DND-41 (cell line): ENCODE results near the gene KRT80.

Experiments used
- ATAC-seq: fragments of 200-7000 bp; cut with Tn5 transposase; 3 replicates; pipeline ENCODE4 v1.9.1; 2021; ENCODE audit warnings: low read depth; ENCODE audit not compliant: insufficient read depth
- DNase-seq: peaks from one replicate; pipeline ENCODE4 v3.0.0-alpha.2; 2020
- H2AFZ ChIP-seq: 2 replicates; pipeline ENCODE4 v1.6.0; 2012; ENCODE audit warnings: low read depth, low read length
- H3K27ac ChIP-seq: 2 replicates; pipeline ENCODE4 v1.5.1; 2012; ENCODE audit warnings: low read length, inconsistent platforms
- H3K27me3 ChIP-seq: fragments of 200-600 bp; sonication (generic); 2 replicates; pipeline ENCODE4 v1.6.0; 2012; ENCODE audit warnings: low read length, mild to moderate bottlenecking, inconsistent platforms; ENCODE audit not compliant: insufficient read depth, poor library complexity
- H3K36me3 ChIP-seq: 2 replicates; pipeline ENCODE4 v1.5.1; 2012; ENCODE audit warnings: low read length, inconsistent platforms; ENCODE audit not compliant: insufficient read depth
- H3K4me1 ChIP-seq: 2 replicates; pipeline ENCODE4 v1.5.1; 2012; ENCODE audit warnings: mild to moderate bottlenecking, low read length; ENCODE audit not compliant: insufficient read depth
- H3K4me2 ChIP-seq: 2 replicates; pipeline ENCODE4 v1.6.0; 2012; ENCODE audit warnings: mild to moderate bottlenecking, moderate library complexity, low read length, inconsistent platforms; ENCODE audit not compliant: insufficient read depth
- H3K4me3 ChIP-seq, 2 experiments: fragments of 200-600 bp in 1 of 2; shearing (Covaris generic) in 1 of 2; 2 replicates each; pipeline ENCODE4 v1.5.1; 2012 to 2016; ENCODE audit warnings: inconsistent platforms in 2 of 2, low read length in 2 of 2, mild to moderate bottlenecking in 2 of 2, low read depth in 1 of 2, moderate library complexity in 1 of 2
- H3K79me2 ChIP-seq: 2 replicates; pipeline ENCODE4 v1.6.0; 2012; ENCODE audit warnings: low read length, inconsistent platforms; ENCODE audit not compliant: insufficient read depth
- H3K9ac ChIP-seq: 2 replicates; pipeline ENCODE4 v1.6.0; 2012; ENCODE audit warnings: low read depth, mild to moderate bottlenecking, inconsistent platforms, low read length, moderate library complexity
- H3K9me3 ChIP-seq: 2 replicates; pipeline ENCODE4 v1.5.1; 2012; ENCODE audit warnings: low read length, moderate library complexity, mild to moderate bottlenecking, inconsistent platforms; ENCODE audit not compliant: insufficient read depth, severe bottlenecking
- H4K20me1 ChIP-seq: 2 replicates; pipeline ENCODE4 v1.6.0; 2012; ENCODE audit warnings: low read length; ENCODE audit not compliant: insufficient read depth
- CTCF ChIP-seq: IDR thresholded peaks from 2 replicates; pipeline ENCODE4 v1.5.1; 2012; ENCODE audit warnings: borderline replicate concordance, low read length, moderate library complexity, mild to moderate bottlenecking; ENCODE audit not compliant: poor library complexity, severe bottlenecking; ENCODE audit errors: extremely low read depth
- EZH2 ChIP-seq: IDR thresholded peaks from 3 replicates; pipeline ENCODE4 v1.6.1; 2012; ENCODE audit warnings: borderline replicate concordance, low read depth, mild to moderate bottlenecking, moderate library complexity, low read length, inconsistent platforms; ENCODE audit not compliant: severe bottlenecking

KRT80 gene

GRCh38 chr12:52169886-52170285 is 21.9 kb downstream of the KRT80 start:
- no peaks in the 10 kb centered on the region for H3K9me3 ChIP-seq
- ATAC-seq (no peak), DNase-seq (no peak)
- no peak overlapping the region for H3K4me3 ChIP-seq
- no peaks in the 10 kb centered on the region for H3K36me3 ChIP-seq
- peaks cover 7% of the 10 kb centered on the region for H3K27me3 ChIP-seq
- H3K4me2 ChIP-seq: no peak overlapping the region
- TF ChIP-seq EZH2 (no peak), CTCF (no peak)
- no peaks in the 10 kb centered on the region for H4K20me1 ChIP-seq
- H3K4me1 ChIP-seq: no peaks in the 10 kb centered on the region
- no peak overlapping the region for H2AFZ ChIP-seq
- no peaks in the 10 kb centered on the region for H3K79me2 ChIP-seq
- no peak overlapping the region for H3K27ac ChIP-seq
- no peak overlapping the region for H3K9ac ChIP-seq

GRCh38 chr12:52168019-52168717 is 23.6 kb downstream of the KRT80 start:
- peaks cover 7% of the 10 kb centered on the region for H3K27me3 ChIP-seq
- no peaks in the 10 kb centered on the region for H3K36me3 ChIP-seq
- no peak overlapping the region for H3K4me3 ChIP-seq
- no peak overlapping the region for H3K9ac ChIP-seq
- H3K4me1 ChIP-seq: no peaks in the 10 kb centered on the region
- ATAC-seq: no peak
- H3K27ac ChIP-seq: no peak overlapping the region
- no peak for TF ChIP-seq EZH2
- no peak for TF ChIP-seq CTCF
- H4K20me1 ChIP-seq: no peaks in the 10 kb centered on the region
- no peak for DNase-seq
- H3K9me3 ChIP-seq: no peaks in the 10 kb centered on the region
- H3K4me2 ChIP-seq: no peak overlapping the region
- no peak overlapping the region for H2AFZ ChIP-seq
- no peaks in the 10 kb centered on the region for H3K79me2 ChIP-seq

GRCh38 chr12:52167526-52167925 is 24.3 kb downstream of the KRT80 start:
- DNase-seq (no peak), ATAC-seq (no peak)
- TF ChIP-seq CTCF (no peak), EZH2 (no peak)
- H3K9me3 ChIP-seq: no peaks in the 10 kb centered on the region
- no peak overlapping the region for H3K9ac ChIP-seq
- H3K27ac ChIP-seq: no peak overlapping the region
- H3K79me2 ChIP-seq: no peaks in the 10 kb centered on the region
- no peak overlapping the region for H2AFZ ChIP-seq
- no peak overlapping the region for H3K4me2 ChIP-seq
- no peaks in the 10 kb centered on the region for H3K36me3 ChIP-seq
- no peak overlapping the region for H3K4me3 ChIP-seq
- no peaks in the 10 kb centered on the region for H4K20me1 ChIP-seq
- H3K4me1 ChIP-seq: no peaks in the 10 kb centered on the region
- H3K27me3 ChIP-seq: peaks cover 7% of the 10 kb centered on the region

- Histone ChIP-seq H2AFZ (no peak overlapping the region), H3K36me3 (no peaks in the 10 kb centered on the region), H4K20me1 (no peaks in the 10 kb centered on the region), H3K27ac (no peak overlapping the region), H3K27me3 (peaks cover 7% of the 10 kb centered on the region), H3K4me2 (no peak overlapping the region), H3K79me2 (no peaks in the 10 kb centered on the region), H3K4me3 (no peak overlapping the region), H3K4me1 (no peaks in the 10 kb centered on the region), H3K9ac (no peak overlapping the region), H3K9me3 (no peaks in the 10 kb centered on the region)
- TF ChIP-seq EZH2 (no peak), CTCF (no peak)
- ATAC-seq (no peak), DNase-seq (no peak)
Measured at GRCh38 chr12:52166672-52167071, 25.1 kb downstream of the KRT80 start.
